Stimulated activated CD8-positive, alpha-beta memory T cell treated with anti-CD3 and anti-CD28 coated beads, Interleukin-4, amount 100 ng/mL, for 1 hour (primary cell): ENCODE results near the gene NR5A2.

ENCODE experiments used
- DNase-seq, 2 donors: peaks; one replicate each; pipeline ENCODE4 v3.0.0-alpha.2; 2020; ENCODE audit warnings: low read depth in 2 of 2, low spot score in 1 of 2

Gene NR5A2

DNA sequence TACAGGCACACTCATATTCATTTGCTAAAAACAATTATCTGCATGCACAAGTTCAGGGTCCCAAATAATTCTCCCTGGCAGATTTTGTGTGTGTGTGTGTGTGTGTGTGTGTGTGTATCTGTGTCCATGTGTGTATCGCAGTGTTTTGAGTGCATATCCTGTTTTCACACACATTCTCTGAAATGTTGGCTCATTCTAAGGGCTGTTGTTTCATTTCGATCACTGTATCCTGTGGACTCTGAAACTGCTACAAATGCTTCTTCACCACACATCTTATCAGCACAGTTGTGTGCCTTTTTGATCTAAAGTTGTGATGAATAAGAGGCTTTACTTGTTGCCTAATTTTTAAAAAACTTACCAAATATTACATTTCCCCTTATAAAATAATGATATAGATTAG is 34.6 kb downstream of the NR5A2 start:
- no peak for DNase-seq

- no peak for DNase-seq
Measured at GRCh38 chr1:200072636-200073285, 45.3 kb downstream of the NR5A2 start.

- no peak for DNase-seq
Measured at GRCh38 chr1:200073286-200073637, 45.8 kb downstream of the NR5A2 start.

DNA sequence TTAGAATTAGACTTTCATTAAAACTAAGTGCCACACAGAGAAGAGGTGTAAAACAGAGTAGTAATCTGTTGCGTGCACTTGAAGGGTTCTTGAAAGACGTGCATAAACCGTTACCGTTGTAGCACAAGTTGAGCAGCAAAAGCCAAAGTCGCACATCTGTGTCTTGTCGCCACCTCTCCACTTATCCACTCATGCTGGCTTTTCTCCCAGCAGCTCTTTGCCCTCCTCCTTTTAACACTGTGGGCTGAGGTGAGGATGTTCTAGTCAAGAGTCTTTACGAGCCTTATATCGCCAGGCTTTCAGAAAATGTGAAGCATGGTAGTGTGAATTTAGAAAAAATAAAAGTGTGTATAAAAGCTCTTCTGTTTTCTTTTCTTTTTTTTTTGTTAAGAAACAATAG is 48.0 kb downstream of the NR5A2 start:
- no peak for DNase-seq

- no peak for DNase-seq
Measured at GRCh38 chr1:200075938-200076546, 48.5 kb downstream of the NR5A2 start.

GRCh38 chr1:200079232-200079940 is 51.9 kb downstream of the NR5A2 start:
- DNase-seq: no peak

- DNase-seq: no peak
Measured at GRCh38 chr1:200081151-200081968, 53.9 kb downstream of the NR5A2 start.

DNA sequence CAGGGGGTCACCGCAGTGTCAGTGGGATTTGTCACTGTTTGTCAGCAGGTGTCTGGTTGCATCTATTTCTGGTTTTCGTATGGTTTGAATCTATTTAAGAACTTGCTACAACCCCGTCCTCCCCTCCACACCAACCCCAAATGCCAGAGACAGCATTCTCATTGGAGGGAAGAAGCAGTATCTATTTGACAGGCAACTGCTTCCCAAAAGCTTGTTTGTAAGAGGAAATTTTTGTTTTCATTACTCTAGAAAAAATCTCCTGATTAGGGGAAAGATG is 54.4 kb downstream of the NR5A2 start:
- no peak for DNase-seq

GRCh38 chr1:200082329-200082728 is 54.8 kb downstream of the NR5A2 start:
- no peak for DNase-seq

- DNase-seq: no peak
Measured at GRCh38 chr1:200090252-200091159, 63.0 kb downstream of the NR5A2 start.

GRCh38 chr1:200095057-200095577 is 67.6 kb downstream of the NR5A2 start:
- DNase-seq: no peak

DNA sequence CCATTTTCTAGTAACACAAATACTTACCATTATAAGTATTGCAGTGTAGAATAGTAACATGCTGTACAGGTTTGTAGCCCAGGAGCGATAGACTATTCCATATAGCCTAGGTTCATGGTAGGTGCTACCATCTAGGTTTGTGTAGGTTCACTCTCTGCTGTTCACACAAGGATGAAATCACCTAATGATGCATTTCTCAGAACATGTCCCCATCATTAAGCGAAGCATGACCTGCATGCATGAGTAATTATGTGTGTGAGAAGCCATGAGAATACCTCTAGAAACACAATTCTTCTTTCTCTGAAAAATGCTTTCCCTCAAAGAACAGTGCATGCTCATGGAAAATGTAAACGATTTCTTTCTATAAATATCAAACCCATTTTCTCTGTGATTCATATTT is 69.3 kb downstream of the NR5A2 start:
- DNase-seq: no peak

GRCh38 chr1:200099040-200099439 is 71.5 kb downstream of the NR5A2 start:
- no peak for DNase-seq

DNA sequence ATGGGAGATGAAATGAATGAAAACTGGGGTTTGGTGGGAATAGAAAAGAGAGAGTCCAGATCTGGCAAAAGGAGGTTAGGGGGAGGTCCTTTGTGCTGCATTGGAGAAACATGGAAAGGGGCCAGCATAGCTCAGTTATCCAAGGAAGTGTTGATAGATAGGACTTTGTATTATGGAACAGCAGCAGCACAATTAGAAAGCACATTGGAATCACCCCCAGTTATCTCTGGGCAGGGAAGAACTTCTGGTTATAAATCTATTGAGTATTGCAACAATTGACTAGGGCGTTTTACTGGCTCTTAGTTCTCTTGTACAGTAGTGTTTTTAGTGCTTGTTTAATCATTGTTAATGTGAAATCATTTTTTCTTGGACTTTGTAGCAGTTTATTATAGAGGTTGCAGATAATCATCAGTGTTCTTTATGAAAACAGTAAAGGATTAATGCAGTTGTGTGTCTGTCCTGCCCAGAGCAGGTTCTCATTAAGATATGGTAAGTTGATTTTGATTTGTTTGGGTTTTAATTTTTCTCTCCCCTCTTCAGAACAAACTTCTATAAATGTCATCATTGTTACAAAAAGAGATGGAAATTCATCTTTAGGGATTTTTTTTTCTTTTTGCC is 76.6 kb downstream of the NR5A2 start:
- DNase-seq: no peak

DNA sequence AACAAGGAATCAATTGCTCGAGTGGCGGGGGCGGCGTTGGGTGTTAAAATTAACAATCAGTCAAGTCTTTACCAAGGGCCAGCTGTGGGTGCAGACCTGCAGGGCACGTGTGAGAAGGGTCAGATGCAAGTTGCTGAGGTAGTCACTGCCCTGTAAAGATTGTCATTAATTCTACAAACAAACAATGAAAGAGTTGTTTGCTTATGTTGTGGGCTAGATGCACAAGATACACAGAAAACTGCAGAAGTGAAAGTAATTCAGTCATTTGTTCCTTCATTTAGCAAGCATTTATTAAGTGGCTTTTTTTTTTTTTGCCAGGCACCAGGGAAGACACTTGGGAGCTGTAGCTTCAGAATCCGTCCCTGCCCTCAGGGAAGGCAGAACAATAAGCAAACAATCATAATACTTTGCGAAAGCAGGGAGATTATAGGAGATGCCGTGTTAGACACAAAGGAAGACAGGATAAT is 79.5 kb downstream of the NR5A2 start:
- no peak for DNase-seq

GRCh38 chr1:200108659-200109058 is 81.1 kb downstream of the NR5A2 start:
- no peak for DNase-seq

- no peak for DNase-seq
Measured at GRCh38 chr1:200112290-200112689, 84.8 kb downstream of the NR5A2 start.

DNA sequence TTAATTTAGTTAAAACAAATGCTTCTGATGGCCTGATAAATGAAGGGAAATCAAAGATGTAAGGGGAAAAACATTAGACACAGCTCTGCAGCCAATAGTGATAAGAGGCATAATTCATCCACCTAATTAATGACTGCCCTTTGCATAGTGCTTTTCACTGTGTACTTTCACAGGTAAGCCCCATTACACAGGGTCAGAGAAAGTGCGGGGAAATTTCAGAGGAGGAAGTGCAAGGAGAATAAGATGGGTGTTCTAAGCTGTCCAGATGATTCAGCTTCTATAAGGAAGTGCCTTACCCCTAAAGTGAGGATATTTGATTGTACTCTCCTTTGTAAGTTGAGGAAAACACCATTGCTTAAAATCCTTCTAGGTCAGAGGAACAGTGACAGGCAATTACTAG is 88.0 kb downstream of the NR5A2 start:
- DNase-seq: no peak

- DNase-seq: no peak
Measured at GRCh38 chr1:200116324-200116723, 88.8 kb downstream of the NR5A2 start.
